GM19463 (cell line): ENCODE results near the gene CYP3A4.
"Not testable (repeated sequence)": the region's sequence is repeated elsewhere in the genome, so short reads cannot be mapped to it uniquely, and the experiment has no call there.

ENCODE experiments used
- ATAC-seq: cut with Tn5 transposase; IDR thresholded peaks from one replicate; pipeline ENCODE4 v1.9.1; 2021; ENCODE audit warnings: mild to moderate bottlenecking, moderate library complexity; ENCODE audit not compliant: unreplicated experiment

CYP3A4 gene

GRCh38 chr7:99730238-99730810 lies 53.7 kb downstream of the CYP3A4 start:
- no peak for ATAC-seq

GRCh38 chr7:99729486-99730237 lies 54.3 kb downstream of the CYP3A4 start:
- ATAC-seq: no peak

GRCh38 chr7:99728615-99729014 lies 55.4 kb downstream of the CYP3A4 start:
- ATAC-seq: no peak

GRCh38 chr7:99723201-99723600 lies 60.8 kb downstream of the CYP3A4 start:
- ATAC-seq: not testable (repeated sequence)

GRCh38 chr7:99720800-99721595 lies 63.0 kb downstream of the CYP3A4 start:
- ATAC-seq: no peak

GRCh38 chr7:99719996-99720769 lies 63.8 kb downstream of the CYP3A4 start:
- no peak for ATAC-seq

GRCh38 chr7:99713995-99714570 lies 69.9 kb downstream of the CYP3A4 start:
- no peak for ATAC-seq

GRCh38 chr7:99709838-99710578 lies 74.0 kb downstream of the CYP3A4 start:
- no peak for ATAC-seq

GRCh38 chr7:99709260-99709659 lies 74.7 kb downstream of the CYP3A4 start:
- ATAC-seq: no peak

- no peak for ATAC-seq
These were observed 76.9 kb downstream of the CYP3A4 start for GRCh38 chr7:99707096-99707495.
